ENCODE results near the gene UNC119. TPM values are rescaled to one million over a fixed set of nuclear protein-coding genes. Genes with fewer than 3 reads are reported as not detected.

UNC119 gene
- 10 to 100 TPM; 53.0 to 56.6 TPM for total RNA-seq

DNA sequence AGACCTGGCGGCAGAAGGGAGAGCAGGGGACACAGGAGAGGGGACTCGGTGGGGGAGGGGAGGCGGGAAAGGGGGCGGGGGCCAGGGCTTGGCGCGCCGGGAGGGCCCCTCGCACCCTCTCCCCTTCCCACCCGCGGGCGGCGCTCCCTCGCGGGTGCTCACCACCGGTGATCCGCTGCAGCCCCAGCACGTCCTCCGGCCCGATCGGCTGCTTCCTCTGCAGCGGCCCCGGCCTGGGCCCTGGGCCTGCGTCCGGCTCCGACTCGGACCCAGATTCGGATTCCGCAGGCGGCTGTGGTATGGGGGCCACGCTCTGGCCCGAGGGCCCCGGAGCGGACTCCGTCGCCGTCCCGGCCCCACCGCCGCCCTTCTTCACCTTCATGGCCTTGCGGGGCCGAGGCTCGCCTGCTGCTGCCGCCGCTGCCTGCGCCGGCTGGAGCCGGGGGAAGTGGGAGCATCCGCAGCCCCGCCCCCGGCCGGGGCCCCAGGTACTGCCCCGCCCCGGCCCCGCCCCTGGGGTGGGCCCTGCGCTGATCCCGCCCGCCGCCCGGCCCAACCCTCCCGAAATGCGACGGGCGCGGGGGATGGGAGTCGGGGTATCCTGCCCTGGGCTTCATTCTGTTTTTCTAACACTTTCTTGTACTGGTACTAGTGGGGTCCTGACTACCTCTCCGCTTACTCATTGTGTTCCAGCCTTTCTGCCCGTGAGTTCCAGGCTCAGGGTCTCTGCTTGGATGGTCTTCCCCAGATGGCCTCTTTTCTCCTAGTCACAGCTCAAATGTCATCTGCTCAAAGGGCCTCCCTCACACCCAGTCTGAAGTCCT lies at the start of gene UNC119:
Gene UNC119 (minus strand): TSS at position 449 of the 824 bp plus-strand sequence. CDS start 67 bp downstream, at position 382.
- peak; percentile 77 to 85 for DNase-seq (ENCODE audit: low spot score in 2 of 2)
- Mint-ChIP-seq H3K9me3 (no peaks in the 10 kb centered on the region), H3K27ac (no peak within 1 kb of the TSS), H3K36me3 (peaks cover 7 to 25% of the 10 kb centered on the region in 2 donors)
- ATAC-seq, result peak; percentile 85 to 88

GRCh38 chr17:28599311-28600184 lies 47.1 kb upstream of the UNC119 start:
- Mint-ChIP-seq H3K27ac (peak overlapping the region; percentile 97), H3K9me3 (no peaks in the 10 kb centered on the region), H3K36me3 (peaks cover 18% of the 10 kb centered on the region in 2 donors)
- peak; percentile 76 to 85 for ATAC-seq
- DNase-seq (ENCODE audit: low spot score in 2 of 2), result peak; percentile 55 to 79

DNA sequence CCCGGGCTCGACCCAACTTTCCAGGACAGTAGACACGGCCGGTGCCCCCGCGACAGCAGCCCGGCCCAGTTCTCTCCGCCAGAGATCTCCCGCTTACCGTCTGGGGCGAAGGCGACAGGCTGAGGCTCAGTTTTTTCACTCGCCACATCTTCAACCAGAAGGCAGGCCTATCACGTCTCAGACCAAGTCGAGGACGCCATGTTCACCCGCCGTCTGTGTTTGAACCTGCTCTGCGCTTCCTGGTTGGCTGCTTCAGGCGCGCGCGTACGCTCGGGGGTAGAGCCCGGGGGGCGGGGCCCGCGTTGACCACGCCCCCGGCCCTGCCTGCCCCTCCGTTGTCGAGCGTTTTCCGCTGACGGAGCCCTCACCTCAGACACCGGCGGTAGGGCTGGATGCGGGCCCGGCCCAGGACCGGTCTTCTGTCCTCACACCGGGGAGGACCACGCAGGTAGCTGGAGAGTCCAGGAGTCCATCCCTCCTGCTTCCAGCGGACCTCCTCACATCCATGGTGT lies 46.4 kb upstream of the UNC119 start, which contains the start of gene SPAG5:
Gene SPAG5 (minus strand): TSS at position 227 of the 512 bp plus-strand sequence. CDS start 79 bp downstream, at position 148.
- DNase-seq (ENCODE audit: low spot score in 2 of 2) (peak; percentile 95 to 97), ATAC-seq (peak; percentile 87 to 93)
- Mint-ChIP-seq H3K27ac (peak within 1 kb of the TSS; percentile 97), H3K36me3 (peaks cover 18% of the 10 kb centered on the region in 2 donors), H3K9me3 (no peaks in the 10 kb centered on the region)

- H3K9me3 Mint-ChIP-seq, result no peaks in the 10 kb centered on the region
- ATAC-seq, result no peak
- H3K36me3 Mint-ChIP-seq, result peaks cover 18% of the 10 kb centered on the region in 2 donors
- peak overlapping the region; percentile 97 for H3K27ac Mint-ChIP-seq
- DNase-seq (ENCODE audit: low spot score in 2 of 2), result no peak
Measured at GRCh38 chr17:28598389-28598788, 46.0 kb upstream of the UNC119 start.

DNA sequence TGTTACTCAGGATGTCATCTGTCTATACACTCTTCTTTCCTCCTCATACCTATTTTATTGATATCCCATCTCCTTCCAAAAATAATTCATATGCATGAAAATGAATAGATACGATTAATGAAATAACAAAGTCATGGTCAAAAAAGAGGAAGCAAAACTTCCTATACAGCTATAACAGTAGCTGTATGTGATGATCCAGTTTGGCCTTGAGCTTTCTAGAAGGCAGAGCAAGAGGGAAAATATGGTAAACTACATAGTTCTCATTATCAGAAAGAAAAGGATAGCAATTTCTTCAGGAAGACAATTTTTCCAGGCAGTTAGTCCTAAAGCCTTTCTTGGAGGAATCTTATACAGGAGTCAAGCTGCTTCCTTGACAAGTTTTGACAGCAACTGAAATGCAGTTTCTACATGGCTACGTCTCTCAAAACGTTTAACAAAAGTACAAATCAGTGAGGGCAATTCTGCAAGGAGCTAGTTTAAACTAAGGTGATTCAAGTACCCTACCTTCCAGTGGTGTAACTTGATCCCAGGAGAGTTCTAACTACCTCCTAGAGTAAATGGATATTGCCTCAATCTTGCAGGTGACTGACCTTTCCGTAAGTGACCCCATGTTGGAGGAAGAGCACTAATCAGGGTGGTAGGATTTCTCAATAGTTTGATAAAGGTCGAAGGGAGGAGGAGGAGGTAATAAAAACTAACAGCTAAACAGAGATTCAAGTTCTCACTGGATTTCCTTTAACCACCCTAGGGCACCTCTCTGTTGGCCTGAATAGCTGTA lies 45.4 kb upstream of the UNC119 start:
- Mint-ChIP-seq H3K9me3 (no peaks in the 10 kb centered on the region), H3K36me3 (peaks cover 23 to 24% of the 10 kb centered on the region in 2 donors), H3K27ac (peak overlapping the region; percentile 97)
- ATAC-seq, result no peak
- DNase-seq (ENCODE audit: low spot score in 2 of 2), result no peak

DNA sequence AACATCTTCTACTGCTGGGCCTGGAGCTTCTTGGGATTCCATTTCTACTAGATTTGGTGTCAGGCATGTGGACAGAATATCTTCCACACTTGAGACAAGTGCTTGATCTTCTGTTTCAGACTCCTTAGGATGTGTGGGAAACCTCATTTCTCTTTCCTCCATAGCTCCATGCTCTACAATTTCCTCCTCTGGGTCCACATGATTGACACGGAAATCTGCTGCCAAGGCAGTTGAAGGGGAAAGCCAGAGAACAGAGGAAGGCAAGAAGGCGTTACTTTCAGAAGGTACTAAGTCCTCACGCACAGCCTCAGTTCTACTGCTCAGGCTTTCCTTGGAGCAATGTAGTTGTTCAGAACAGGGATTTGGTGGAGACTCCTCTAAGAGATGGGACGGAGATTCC lies 39.8 kb upstream of the UNC119 start:
- ATAC-seq (no peak), DNase-seq (ENCODE audit: low spot score in 2 of 2) (no peak)
- H3K27ac Mint-ChIP-seq, result no peak overlapping the region
- H3K36me3 Mint-ChIP-seq, result peaks cover 20 to 26% of the 10 kb centered on the region in 2 donors
- no peaks in the 10 kb centered on the region for H3K9me3 Mint-ChIP-seq

- Mint-ChIP-seq H3K27ac (no peak overlapping the region), H3K9me3 (no peaks in the 10 kb centered on the region), H3K36me3 (peaks cover 17 to 18% of the 10 kb centered on the region in 2 donors)
- ATAC-seq (no peak), DNase-seq (ENCODE audit: low spot score in 2 of 2) (no peak)
Measured at GRCh38 chr17:28585851-28586250, 33.4 kb upstream of the UNC119 start.

DNA sequence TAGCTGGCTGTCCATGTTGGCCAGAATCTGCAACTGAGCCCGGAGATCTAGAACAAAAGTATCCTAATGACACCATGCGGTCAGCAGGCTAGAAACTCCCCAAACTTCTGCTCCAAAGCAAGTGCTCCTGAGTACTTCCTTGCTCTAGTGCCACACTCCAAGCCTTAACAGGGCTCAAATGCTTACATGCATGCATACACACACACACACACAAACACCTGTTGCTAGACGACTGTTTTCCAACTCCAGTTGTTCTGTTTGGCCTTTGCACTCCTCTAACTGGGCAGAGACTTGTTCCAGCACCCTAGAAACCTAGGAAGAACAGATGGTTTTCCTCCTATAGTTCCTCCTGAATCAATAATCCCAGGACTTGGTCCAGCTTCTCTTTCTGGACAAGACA lies 32.0 kb upstream of the UNC119 start:
- ATAC-seq, result no peak
- DNase-seq (ENCODE audit: low spot score in 2 of 2), result no peak
- Mint-ChIP-seq H3K27ac (no peak overlapping the region), H3K36me3 (peaks cover 23 to 25% of the 10 kb centered on the region in 2 donors), H3K9me3 (no peaks in the 10 kb centered on the region)

DNA sequence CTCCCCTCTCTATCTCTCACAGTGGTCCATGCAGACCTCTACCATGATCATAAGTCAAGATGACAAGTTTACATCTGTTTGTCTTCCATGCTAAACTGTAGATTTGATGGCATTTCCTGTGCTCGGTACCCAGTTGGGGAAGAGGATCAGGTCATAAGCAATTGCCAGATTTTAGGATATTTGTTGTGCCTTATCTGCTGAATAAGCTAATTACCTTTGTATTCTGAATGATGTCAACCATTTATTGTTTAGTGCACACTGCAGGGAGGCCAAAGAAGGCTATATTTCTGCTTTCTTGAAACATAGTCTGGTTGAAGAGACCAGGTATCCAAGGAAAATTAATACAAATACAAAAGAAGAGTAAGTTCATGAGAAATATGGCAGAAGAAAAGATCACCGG lies 30.1 kb upstream of the UNC119 start:
- H3K9me3 Mint-ChIP-seq, result no peaks in the 10 kb centered on the region
- ATAC-seq, result no peak

DNA sequence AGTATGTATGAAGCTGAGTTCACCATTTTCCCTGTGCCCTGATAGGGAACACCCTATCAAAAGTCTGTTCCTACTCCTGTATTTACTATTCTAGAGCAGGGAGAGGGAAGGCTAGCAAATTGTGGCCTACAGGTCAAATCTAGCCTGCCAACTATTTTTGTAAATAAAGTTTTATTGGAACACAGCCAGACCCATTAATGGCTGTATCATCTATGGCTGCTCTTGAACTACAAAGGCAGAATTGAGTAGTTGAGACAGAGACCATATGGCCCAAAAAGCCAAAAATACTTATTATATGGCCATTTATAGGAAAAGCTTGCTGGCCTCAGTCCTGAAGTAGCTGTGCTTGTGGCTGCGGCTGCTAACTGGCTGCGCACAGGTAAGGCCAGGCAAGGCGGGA lies 28.5 kb upstream of the UNC119 start:
- Mint-ChIP-seq H3K36me3 (peaks cover 26 to 38% of the 10 kb centered on the region in 2 donors), H3K9me3 (no peaks in the 10 kb centered on the region), H3K27ac (peak overlapping the region in 1 of 2 donors; percentile 13)
- ATAC-seq, result no peak
- DNase-seq (ENCODE audit: low spot score in 2 of 2), result no peak

More for the DNA sequence above, 30.1 kb upstream of the UNC119 start:
- no peak for DNase-seq (ENCODE audit: low spot score in 2 of 2)
- H3K27ac Mint-ChIP-seq, result no peak overlapping the region
- peaks cover 25 to 29% of the 10 kb centered on the region in 2 donors for H3K36me3 Mint-ChIP-seq

DNA sequence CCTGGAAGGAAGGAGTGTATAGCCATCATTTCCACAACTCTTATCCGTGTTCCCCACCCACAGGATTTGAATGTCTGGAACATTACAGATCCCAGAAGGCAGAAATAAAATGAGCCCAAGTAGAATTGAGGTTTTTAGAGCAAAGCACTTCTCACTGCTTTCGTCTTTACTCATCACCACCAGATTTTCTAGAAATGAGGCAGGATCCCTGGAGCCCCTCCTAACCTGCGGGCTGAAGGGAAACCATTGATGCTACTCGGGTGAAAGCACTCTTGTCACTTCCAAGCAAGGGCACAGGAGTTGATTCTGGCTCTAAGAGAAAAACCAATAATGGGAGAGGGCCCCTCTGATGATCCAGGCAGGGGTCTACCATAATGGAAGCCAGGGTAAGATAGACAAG lies 27.1 kb upstream of the UNC119 start:
- ATAC-seq, result peak in 1 of 2 donors; percentile 61
- Mint-ChIP-seq H3K27ac (peak overlapping the region; percentile 13 to 92), H3K9me3 (no peaks in the 10 kb centered on the region), H3K36me3 (peaks cover 18 to 32% of the 10 kb centered on the region in 2 donors)
- DNase-seq (ENCODE audit: low spot score in 2 of 2), result peak in 1 of 2 donors; percentile 47

DNA sequence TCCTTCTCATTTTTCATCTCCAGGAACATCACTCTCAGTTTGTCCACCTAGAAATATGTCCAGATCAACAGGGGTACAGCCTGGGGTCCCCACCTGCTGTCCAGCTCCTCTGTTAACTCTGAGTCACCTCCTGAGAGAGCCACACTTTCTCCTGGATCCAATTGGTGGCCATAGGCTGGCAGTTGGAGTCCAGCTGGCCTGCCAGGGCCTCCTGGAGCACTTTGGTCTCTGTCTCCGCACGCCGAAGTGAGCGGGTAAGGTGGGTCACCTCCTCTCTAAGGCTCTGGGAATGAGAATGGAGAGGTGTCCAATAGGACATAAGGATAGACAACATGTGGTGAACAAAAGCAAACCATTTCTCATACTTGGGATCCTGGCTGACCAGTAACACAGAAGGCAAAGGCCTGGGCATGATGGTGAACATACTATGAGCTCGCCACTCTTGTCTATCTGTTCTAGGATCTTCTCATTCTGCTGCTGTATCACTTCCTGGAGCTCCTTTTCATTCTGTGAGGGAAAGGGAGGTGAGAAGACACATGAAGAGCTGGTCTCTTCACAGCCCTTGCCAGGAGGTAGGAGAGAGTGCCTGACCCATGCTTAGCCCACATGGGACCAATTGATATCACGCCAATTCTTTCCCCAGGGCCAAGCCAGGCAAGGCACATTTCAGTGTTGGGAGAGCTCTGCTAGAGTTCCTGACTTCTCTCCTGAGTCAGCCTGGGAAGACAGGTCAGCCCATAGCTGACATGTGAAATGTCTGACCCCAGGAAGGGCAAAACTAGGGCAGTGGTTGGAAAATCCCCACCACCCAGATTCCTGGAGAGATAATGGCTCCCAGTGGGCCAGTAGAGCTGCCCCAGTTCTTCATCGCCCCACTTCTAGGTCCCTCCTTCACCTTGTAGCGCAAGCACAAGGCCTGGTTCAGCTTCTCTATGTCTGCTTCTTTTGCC lies 26.1 kb upstream of the UNC119 start:
- H3K9me3 Mint-ChIP-seq, result no peaks in the 10 kb centered on the region

DNA sequence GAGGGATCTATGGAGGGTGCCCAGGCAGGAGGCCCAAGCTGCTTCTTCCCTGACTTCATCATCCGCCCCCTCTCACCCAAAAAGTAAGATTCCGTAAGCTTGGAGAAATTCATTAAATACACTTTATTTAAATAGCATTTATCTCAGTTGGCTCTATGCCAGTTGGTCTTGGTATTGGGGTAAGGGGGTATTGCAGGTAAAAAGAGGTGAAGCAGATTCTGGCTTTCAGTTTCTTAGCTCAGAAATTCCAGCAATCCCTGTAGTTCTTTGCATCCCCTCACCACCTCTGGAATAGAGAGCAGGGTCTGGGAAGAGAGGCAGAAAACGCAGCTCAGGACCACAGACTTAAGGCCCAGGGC lies 25.0 kb upstream of the UNC119 start:
- Mint-ChIP-seq H3K36me3 (peaks cover 18 to 39% of the 10 kb centered on the region in 2 donors), H3K27ac (peak overlapping the region in 1 of 2 donors; percentile 60), H3K9me3 (no peaks in the 10 kb centered on the region)
- no peak for DNase-seq (ENCODE audit: low spot score in 2 of 2)
- no peak for ATAC-seq

More for the DNA sequence above, 26.1 kb upstream of the UNC119 start:
- Mint-ChIP-seq H3K36me3 (peaks cover 18 to 32% of the 10 kb centered on the region in 2 donors), H3K27ac (peak overlapping the region; percentile 13 to 92)
- no peak for ATAC-seq
- DNase-seq (ENCODE audit: low spot score in 2 of 2), result no peak

GRCh38 chr17:28576758-28577465 lies 24.5 kb upstream of the UNC119 start, which contains the start of gene ALDOC:
TSS of gene ALDOC (minus strand) at chr17:28576895. CDS start at chr17:28575532, 1,363 bp downstream.
- ATAC-seq (peak; percentile 91 to 93), DNase-seq (ENCODE audit: low spot score in 2 of 2) (peak; percentile 96 to 99)
- H3K9me3 Mint-ChIP-seq, result no peaks in the 10 kb centered on the region
- H3K36me3 Mint-ChIP-seq, result peaks cover 18 to 39% of the 10 kb centered on the region in 2 donors
- peak within 1 kb of the TSS; percentile 60 to 94 for H3K27ac Mint-ChIP-seq
